ENCODE data around the gene POTEF.
"Not testable (repeated sequence)": the region's sequence is repeated elsewhere in the genome, so short reads cannot be mapped to it uniquely, and the experiment has no call there.

POTEF gene

DNA sequence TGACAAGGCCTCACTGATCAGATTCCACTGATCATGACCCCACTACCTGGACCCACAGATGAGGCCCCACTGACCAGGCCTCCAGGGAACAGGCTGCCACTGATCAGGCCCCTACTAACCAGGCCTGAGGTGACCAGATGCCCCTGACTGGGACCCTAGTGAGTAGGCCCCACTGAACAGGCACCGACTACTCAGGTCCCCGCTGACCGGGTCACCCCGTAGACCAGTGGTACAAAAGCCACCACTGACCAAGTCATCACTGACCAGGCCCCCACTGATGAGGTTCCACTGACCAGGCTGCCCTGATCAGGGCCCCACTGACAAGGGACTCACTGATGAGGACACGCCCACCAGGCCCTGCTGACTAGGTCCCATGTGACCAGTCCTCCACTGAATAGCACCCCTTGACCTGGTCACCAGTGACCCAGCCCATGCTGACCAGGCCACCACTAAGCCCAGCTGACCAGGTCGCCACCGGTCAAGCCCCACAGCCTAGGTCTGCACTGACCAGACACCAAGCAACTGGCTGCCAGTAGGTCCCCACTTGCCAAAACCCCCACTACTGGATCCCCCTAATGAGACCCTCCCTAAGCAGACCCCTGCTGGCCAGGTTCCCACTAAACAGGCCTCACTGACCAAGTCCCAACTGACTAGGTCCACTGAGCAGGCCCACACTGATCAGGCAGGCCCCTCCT is 75.7 kb downstream of the POTEF start:
- in situ Hi-C loops (cut with MboI; ENCODE audit: low sequenced_read_pairs, unreplicated experiment); DNase-seq (ENCODE audit: low spot score): not testable (repeated sequence)

DNA sequence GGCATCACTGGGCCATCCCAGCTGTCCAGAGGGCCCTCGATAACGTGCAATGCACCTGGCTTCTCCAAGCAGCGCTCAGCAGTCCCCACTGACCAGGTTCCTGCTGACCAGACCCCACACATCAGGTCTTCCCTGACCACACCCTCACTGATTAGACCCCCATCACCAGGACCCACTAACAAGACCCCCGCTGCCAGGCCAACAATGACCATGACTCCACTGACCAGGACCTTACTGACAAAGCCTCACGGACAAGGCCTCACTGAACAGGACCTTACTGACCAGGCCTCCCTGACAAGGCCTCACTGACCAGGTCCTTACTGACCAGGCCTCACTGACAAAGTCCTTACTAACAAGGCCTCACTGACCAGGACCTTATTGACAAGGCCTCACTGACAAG is 76.6 kb downstream of the POTEF start:
- DNase-seq (ENCODE audit: low spot score); in situ Hi-C loops (cut with MboI; ENCODE audit: low sequenced_read_pairs, unreplicated experiment): not testable (repeated sequence)

DNA sequence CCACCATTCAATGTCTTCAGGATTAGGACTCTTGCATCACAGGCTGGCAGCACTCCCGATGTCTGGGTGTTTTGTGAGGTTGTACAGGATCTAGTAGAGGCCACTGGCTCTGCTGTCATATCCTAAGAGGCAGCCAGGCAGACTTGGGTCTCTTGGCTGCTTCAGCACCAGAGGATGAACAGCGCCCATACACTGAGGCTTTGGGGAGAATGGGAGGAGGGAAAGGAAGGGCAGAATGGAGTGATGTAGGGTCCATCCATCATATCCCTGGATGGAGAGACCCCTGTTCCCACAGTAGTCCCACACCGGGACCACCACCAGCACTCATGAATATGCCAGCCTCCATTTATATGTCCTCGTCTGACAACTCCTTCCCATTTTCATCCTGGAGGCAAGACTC is 80.6 kb downstream of the POTEF start:
- in situ Hi-C loops (cut with MboI; ENCODE audit: low sequenced_read_pairs, unreplicated experiment); DNase-seq (ENCODE audit: low spot score): not testable (repeated sequence)

DNA sequence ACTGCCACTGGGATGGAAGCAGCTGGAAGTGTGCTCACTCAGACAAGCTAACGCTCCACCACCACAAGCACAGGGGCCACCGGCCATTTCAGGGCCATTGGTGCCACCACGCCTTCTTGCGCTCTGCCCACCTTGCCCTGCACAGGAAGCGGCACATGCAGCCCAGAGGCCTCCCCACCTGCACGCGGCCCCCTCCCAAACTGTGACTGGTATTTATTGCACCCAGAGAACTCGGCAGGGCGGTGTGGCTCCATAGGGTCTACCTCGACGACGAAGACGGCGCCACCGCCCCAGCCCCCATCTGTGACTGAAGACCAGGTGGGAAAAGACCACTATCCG is 90.8 kb downstream of the POTEF start:
- in situ Hi-C loops (cut with MboI; ENCODE audit: low sequenced_read_pairs, unreplicated experiment); DNase-seq (ENCODE audit: low spot score): not testable (repeated sequence)

DNA sequence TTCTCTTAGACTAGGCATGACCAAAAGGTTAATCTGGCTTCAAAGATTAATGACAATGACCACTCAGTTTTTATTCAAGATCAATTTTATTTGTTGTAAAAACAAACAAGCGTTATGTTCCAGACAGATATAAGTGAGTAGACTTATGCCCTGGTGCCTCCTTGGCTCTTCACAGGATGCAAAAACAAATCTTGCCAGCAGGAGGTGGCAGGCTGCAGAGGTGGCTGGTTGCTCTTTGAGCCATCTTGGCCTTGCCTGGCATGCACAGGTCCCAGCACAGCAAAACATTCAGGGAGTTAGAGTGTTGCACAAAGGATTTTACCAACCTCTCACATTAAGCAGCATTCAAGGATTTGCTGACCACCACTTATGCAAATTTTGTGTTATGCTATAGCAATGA is 103.1 kb downstream of the POTEF start:
- in situ Hi-C loops (cut with MboI; ENCODE audit: low sequenced_read_pairs, unreplicated experiment); DNase-seq (ENCODE audit: low spot score): not testable (repeated sequence)

Measured in GM13976 (cell line).